ENCODE measurements around the gene PBLD.

DNA sequence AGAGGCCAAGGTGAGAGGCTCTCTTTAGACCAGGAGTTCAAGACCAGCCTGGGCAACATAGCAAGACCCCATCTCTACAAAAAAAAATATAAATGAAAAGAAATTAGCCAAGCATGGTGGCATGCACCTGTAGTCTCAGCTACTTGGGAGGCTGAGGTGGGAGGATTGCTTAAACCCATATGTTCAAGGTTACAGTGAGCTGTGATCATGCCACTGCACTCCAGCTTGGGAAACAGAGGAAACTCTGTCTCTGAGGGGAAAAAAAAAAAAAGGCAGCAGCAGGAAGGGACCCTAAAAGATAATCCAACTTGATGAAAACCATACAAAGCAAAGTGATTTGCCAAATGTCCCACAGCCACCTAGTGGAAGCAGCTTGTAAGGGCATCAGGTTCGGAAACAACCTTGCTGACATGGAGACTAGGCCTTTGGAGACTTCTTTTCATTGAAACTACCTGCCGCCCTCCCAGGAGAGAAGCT is 15.6 kb upstream of the PBLD start:
- TF ChIP-seq GATA3 (IDR thresholded peaks at IDR 0.05; ENCODE audit: low read depth, low read length) (no peak), GATA2 (IDR thresholded peaks at IDR 0.05; ENCODE audit: low read depth, low read length) (no peak)

Measured in SH-SY5Y (cell line).